Neuronal stem cell (in vitro differentiated cells): ENCODE results near the gene LZIC.
A peak's percentile ranks its signal among the peaks of the same experiment; 100 is the strongest.

ENCODE experiments used
- DNase-seq: peaks from one replicate; pipeline ENCODE4 v3.0.0-alpha.2; 2013; ENCODE audit warnings: low spot score
- H2AFZ ChIP-seq: one replicate; pipeline ENCODE4 v1.6.1; 2013; ENCODE audit warnings: mild to moderate bottlenecking, low read length, inconsistent platforms
- H2AK5ac ChIP-seq: 2 replicates; pipeline ENCODE4 v1.6.1; 2013; ENCODE audit warnings: low read depth, mild to moderate bottlenecking, inconsistent platforms, low read length, moderate library complexity, mixed read lengths
- H2BK120ac ChIP-seq: 2 replicates; pipeline ENCODE4 v1.6.1; 2013; ENCODE audit warnings: low read depth, mild to moderate bottlenecking, inconsistent platforms, low read length, moderate library complexity, mixed read lengths
- H2BK12ac ChIP-seq: one replicate; pipeline ENCODE4 v1.6.1; 2013; ENCODE audit warnings: low read length, inconsistent platforms
- H2BK15ac ChIP-seq: 2 replicates; pipeline ENCODE4 v1.6.1; 2013; ENCODE audit warnings: mild to moderate bottlenecking, low read length, inconsistent platforms, mixed read lengths
- H2BK5ac ChIP-seq: one replicate; pipeline ENCODE4 v1.6.1; 2013; ENCODE audit warnings: inconsistent platforms, mild to moderate bottlenecking, low read length, moderate library complexity
- H3K14ac ChIP-seq: one replicate; pipeline ENCODE4 v1.6.1; 2013; ENCODE audit warnings: low read length, inconsistent platforms
- H3K18ac ChIP-seq: 2 replicates; pipeline ENCODE4 v1.6.1; 2013; ENCODE audit warnings: low read length, inconsistent platforms
- H3K23ac ChIP-seq: 2 replicates; pipeline ENCODE4 v1.6.1; 2013; ENCODE audit warnings: low read depth, mild to moderate bottlenecking, mixed read lengths, low read length, inconsistent platforms; ENCODE audit not compliant: poor library complexity
- H3K27ac ChIP-seq: replicated peaks from 3 replicates; pipeline ENCODE4 v1.5.1; 2013; ENCODE audit warnings: low read length, inconsistent platforms
- H3K27me3 ChIP-seq, 3 experiments: 2 replicates each; pipeline ENCODE4 v1.6.1; 2013; ENCODE audit warnings: low read length in 3 of 3, mild to moderate bottlenecking in 2 of 3, inconsistent platforms in 1 of 3, low read depth in 1 of 3, mixed read lengths in 1 of 3, moderate library complexity in 1 of 3; ENCODE audit not compliant: control insufficient read depth in 3 of 3, insufficient read depth in 3 of 3
- H3K36me3 ChIP-seq, 2 donors: replicated peaks in 1 of 2; 2 replicates each; pipeline ENCODE4 v1.6.1; 2013; ENCODE audit warnings: low read length in 2 of 2; ENCODE audit not compliant: control insufficient read depth in 2 of 2, insufficient read depth in 2 of 2
- H3K4ac ChIP-seq: 2 replicates; pipeline ENCODE4 v1.6.1; 2013; ENCODE audit warnings: inconsistent platforms, mild to moderate bottlenecking, low read length, moderate library complexity
- H3K4me1 ChIP-seq, 2 donors: 1 replicate in 1 of 2; 2 replicates in 1 of 2; pipeline ENCODE4 v1.6.1; 2013; ENCODE audit warnings: low read length in 2 of 2, low read depth in 1 of 2; ENCODE audit not compliant: control insufficient read depth in 2 of 2, insufficient read depth in 1 of 2
- H3K4me2 ChIP-seq: one replicate; pipeline ENCODE4 v1.6.1; 2013; ENCODE audit warnings: mild to moderate bottlenecking, low read length, inconsistent platforms; ENCODE audit not compliant: insufficient read depth, poor library complexity, severe bottlenecking
- H3K4me3 ChIP-seq, 2 donors: 2 replicates each; pipeline ENCODE4 v1.5.1; 2013; ENCODE audit warnings: low read length in 2 of 2, mild to moderate bottlenecking in 2 of 2, inconsistent platforms in 1 of 2, moderate library complexity in 1 of 2
- H3K79me1 ChIP-seq: one replicate; pipeline ENCODE4 v1.6.1; 2013; ENCODE audit warnings: low read depth, mild to moderate bottlenecking, inconsistent platforms, low read length, moderate library complexity
- H3K9ac ChIP-seq: one replicate; pipeline ENCODE4 v1.6.1; 2013; ENCODE audit warnings: mild to moderate bottlenecking, low read depth, low read length, inconsistent platforms; ENCODE audit not compliant: poor library complexity
- H3K9me3 ChIP-seq, 2 donors: replicated peaks in 1 of 2; 2 replicates each; pipeline versions ENCODE3 to v1.6.1; 2013; ENCODE audit warnings: low read length in 2 of 2, mild to moderate bottlenecking in 2 of 2, inconsistent platforms in 1 of 2, low read depth in 1 of 2, mixed read lengths in 1 of 2, moderate library complexity in 1 of 2; ENCODE audit not compliant: control insufficient read depth in 2 of 2, insufficient read depth in 1 of 2
- H4K8ac ChIP-seq: one replicate; pipeline ENCODE4 v1.6.1; 2013; ENCODE audit warnings: low read depth, mild to moderate bottlenecking, inconsistent platforms, low read length, moderate library complexity
- H4K91ac ChIP-seq: one replicate; pipeline ENCODE4 v1.6.1; 2013; ENCODE audit warnings: low read length, low read depth, mild to moderate bottlenecking, inconsistent platforms; ENCODE audit not compliant: poor library complexity
- WGBS, 2 donors: extraction: QIAGEN DNeasy Blood & Tissue Kit; methylation state at CpG; one replicate each; pipeline ENCODE4 v1.1.7; 2013; ENCODE audit warnings: missing lambda C conversion rate in 2 of 2, mixed read lengths in 1 of 2; ENCODE audit not compliant: insufficient read length in 2 of 2, insufficient replicate concordance in 1 of 2; ENCODE audit errors: extremely low coverage in 2 of 2; 5-methylcytosine and 5-hydroxymethylcytosine counted together

Gene LZIC

DNA sequence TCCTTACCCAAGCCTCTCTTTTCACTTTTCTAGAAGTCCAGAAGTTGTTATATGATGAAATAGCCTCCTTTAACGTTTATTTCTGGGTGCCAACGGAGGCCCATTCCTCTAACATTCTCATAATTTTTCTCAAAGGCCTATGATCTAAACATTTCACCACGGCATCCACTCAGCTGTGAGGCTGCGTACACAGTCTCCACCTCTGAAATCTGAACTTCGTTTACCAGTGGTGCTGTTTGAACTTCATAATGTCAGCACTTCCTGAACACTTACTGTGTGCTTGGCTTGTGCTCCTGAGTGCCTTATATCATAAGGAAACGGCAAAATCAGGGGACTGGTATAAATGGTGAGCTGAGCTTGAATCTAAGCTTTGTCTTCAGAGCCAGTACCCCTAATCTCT is 41.8 kb upstream of the LZIC start:
- no peak overlapping the region for H3K4me3 ChIP-seq
- no peak overlapping the region for H3K18ac ChIP-seq
- H2BK12ac ChIP-seq = no peak overlapping the region
- no peaks in the 10 kb centered on the region for H3K27me3 ChIP-seq
- H4K91ac ChIP-seq = no peak overlapping the region
- H2BK120ac ChIP-seq = no peak overlapping the region
- no peak overlapping the region for H3K14ac ChIP-seq
- H3K79me1 ChIP-seq = no peaks in the 10 kb centered on the region
- no peak overlapping the region for H2AK5ac ChIP-seq
- WGBS, 2 donors = no CpG with 5 or more reads among the region's 6 CpGs
- no peak overlapping the region for H3K23ac ChIP-seq
- no peak overlapping the region for H3K4me2 ChIP-seq
- no peak overlapping the region for H2BK15ac ChIP-seq
- no peak overlapping the region for H3K4ac ChIP-seq
- H3K4me1 ChIP-seq = peaks cover 0 to 2% of the 10 kb centered on the region in 2 donors
- H4K8ac ChIP-seq = no peak overlapping the region
- H3K9me3 ChIP-seq = no peaks in the 10 kb centered on the region
- DNase-seq = no peak
- H3K9ac ChIP-seq = no peak overlapping the region
- no peak overlapping the region for H2AFZ ChIP-seq
- no peak overlapping the region for H2BK5ac ChIP-seq
- H3K36me3 ChIP-seq = peaks cover 2 to 16% of the 10 kb centered on the region in 2 donors
- H3K27ac ChIP-seq = no peak overlapping the region

DNA sequence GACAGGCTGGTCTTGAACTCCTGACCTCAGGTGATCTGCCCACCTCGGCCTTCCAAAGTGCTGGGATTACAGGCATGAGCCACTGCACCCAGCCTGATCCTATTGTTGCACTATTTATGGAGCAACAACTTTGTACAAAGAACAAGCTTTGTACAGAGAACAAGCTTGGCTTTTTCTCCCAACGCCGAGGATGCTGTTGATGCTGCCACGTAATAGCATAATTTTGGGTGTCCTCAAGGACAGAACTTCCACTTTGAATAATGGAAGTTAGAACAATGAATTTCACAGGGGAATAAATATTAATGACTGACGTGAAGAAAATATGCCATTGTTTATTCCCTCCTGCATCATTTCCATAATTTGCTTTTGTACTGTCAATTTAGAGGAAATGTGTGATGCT is 41.1 kb upstream of the LZIC start:
- H3K79me1 ChIP-seq = no peaks in the 10 kb centered on the region
- H3K27me3 ChIP-seq = no peaks in the 10 kb centered on the region
- no peak overlapping the region for H4K8ac ChIP-seq
- H3K9me3 ChIP-seq = no peaks in the 10 kb centered on the region
- no peak overlapping the region for H4K91ac ChIP-seq
- H3K27ac ChIP-seq = no peak overlapping the region
- H3K36me3 ChIP-seq = peaks cover 2 to 16% of the 10 kb centered on the region in 2 donors
- H2AFZ ChIP-seq = no peak overlapping the region
- H3K4ac ChIP-seq = no peak overlapping the region
- no peak overlapping the region for H3K9ac ChIP-seq
- no peak overlapping the region for H2BK12ac ChIP-seq
- H2BK120ac ChIP-seq = no peak overlapping the region
- H2BK15ac ChIP-seq = no peak overlapping the region
- H3K4me3 ChIP-seq = no peak overlapping the region
- no peak overlapping the region for H3K23ac ChIP-seq
- H2BK5ac ChIP-seq = no peak overlapping the region
- no peak overlapping the region for H3K14ac ChIP-seq
- H3K18ac ChIP-seq = no peak overlapping the region
- no CpG with 5 or more reads among the region's 5 CpGs for WGBS, 2 donors
- H2AK5ac ChIP-seq = no peak overlapping the region
- H3K4me2 ChIP-seq = no peak overlapping the region
- H3K4me1 ChIP-seq = peaks cover 0 to 2% of the 10 kb centered on the region in 2 donors
- DNase-seq = no peak

DNA sequence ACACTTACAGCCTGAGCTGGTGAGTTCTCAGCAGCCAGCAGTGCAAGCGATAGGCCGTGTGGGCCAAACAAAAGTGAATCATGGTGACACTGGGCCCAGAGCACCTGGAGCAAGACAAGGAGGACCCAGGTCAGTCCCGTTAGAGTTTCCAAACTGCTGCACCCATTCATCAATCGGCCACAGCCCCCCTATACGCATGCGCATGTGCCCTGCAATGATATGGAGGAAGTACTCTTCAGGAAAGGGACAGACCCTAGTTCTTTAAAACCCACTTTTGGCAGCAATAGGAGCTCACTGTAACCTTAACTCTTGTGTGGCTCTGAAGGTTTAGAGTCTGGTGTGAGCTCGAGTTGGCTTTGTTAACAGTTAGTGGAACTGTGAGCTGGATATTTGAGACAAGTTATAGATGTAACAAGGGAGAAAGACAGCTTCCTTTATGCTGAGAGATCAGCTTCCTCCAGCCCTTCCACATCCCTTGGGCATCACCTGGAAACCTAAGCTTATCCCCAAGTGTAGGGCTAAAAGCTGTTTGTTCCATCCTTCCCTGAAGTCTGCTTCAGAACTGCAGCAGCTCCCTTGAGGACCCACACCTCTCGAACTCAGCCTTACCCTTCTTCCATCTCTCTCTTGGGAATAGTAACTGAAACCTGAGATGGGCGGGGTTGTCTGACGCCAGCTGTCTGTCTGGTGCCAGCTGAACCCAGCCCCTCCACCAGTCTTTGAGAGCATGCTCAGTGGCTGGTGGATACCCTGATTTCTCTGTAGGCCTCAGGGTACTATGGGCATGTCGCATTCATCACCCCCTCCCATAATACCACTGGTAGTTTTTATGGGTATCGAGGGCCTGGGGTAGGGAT is 17.7 kb upstream of the LZIC start:
- Histone ChIP-seq H3K9ac (no peak overlapping the region), H3K23ac (no peak overlapping the region), H3K14ac (no peak overlapping the region), H2BK15ac (no peak overlapping the region), H4K8ac (no peak overlapping the region), H3K27ac (no peak overlapping the region), H3K9me3 (no peaks in the 10 kb centered on the region), H3K27me3 (no peaks in the 10 kb centered on the region), H3K4me3 (no peak overlapping the region), H3K4ac (no peak overlapping the region), H2BK12ac (no peak overlapping the region), H3K36me3 (no peaks in the 10 kb centered on the region), H2BK5ac (no peak overlapping the region), H2AFZ (no peak overlapping the region), H3K4me2 (no peak overlapping the region), H2AK5ac (no peak overlapping the region), H3K4me1 (peaks cover 0 to 6% of the 10 kb centered on the region in 2 donors), H4K91ac (no peak overlapping the region), H2BK120ac (no peak overlapping the region), H3K18ac (peak overlapping the region; percentile 9), H3K79me1 (no peaks in the 10 kb centered on the region)
- no peak for DNase-seq
- no CpG with 5 or more reads among the region's 12 CpGs for WGBS, 2 donors

- H3K14ac ChIP-seq = no peak overlapping the region
- H2AK5ac ChIP-seq = no peak overlapping the region
- no CpG with 5 or more reads among the region's 4 CpGs for WGBS, 2 donors
These were observed 16.8 kb upstream of the LZIC start for GRCh38 chr1:9960011-9960410.

More at GRCh38 chr1:9960011-9960410, 16.8 kb upstream of the LZIC start:
- no peaks in the 10 kb centered on the region for H3K9me3 ChIP-seq
- no peak overlapping the region for H3K4ac ChIP-seq
- no peak overlapping the region for H2BK12ac ChIP-seq
- no peak overlapping the region for H3K18ac ChIP-seq
- no peak overlapping the region for H3K4me2 ChIP-seq
- no peaks in the 10 kb centered on the region for H3K36me3 ChIP-seq
- H3K4me3 ChIP-seq = no peak overlapping the region
- no peaks in the 10 kb centered on the region for H3K79me1 ChIP-seq
- no peak overlapping the region for H2BK15ac ChIP-seq
- H2BK5ac ChIP-seq = no peak overlapping the region
- H4K8ac ChIP-seq = no peak overlapping the region
- no peak overlapping the region for H2BK120ac ChIP-seq
- no peak overlapping the region for H4K91ac ChIP-seq
- peaks cover 0 to 6% of the 10 kb centered on the region in 2 donors for H3K4me1 ChIP-seq
- H2AFZ ChIP-seq = no peak overlapping the region
- no peaks in the 10 kb centered on the region for H3K27me3 ChIP-seq
- no peak for DNase-seq
- H3K23ac ChIP-seq = no peak overlapping the region
- no peak overlapping the region for H3K27ac ChIP-seq
- H3K9ac ChIP-seq = no peak overlapping the region
